Astrocyte (in vitro differentiated cells and primary cell): ENCODE data around the gene SYNGR4. TPM values are rescaled to one million over a fixed set of nuclear protein-coding genes. Genes with fewer than 3 reads are reported as not detected.

ENCODE experiments used
- DNase-seq: peaks from one replicate; pipeline ENCODE4 v3.0.0-alpha.2; 2010; ENCODE audit warnings: low read depth
- FAIRE-seq: peaks from 2 replicates; lab custom pipeline; 2011; peaks lifted over from hg19 to GRCh38; lab: Jason Lieb, UNC
- H2AFZ ChIP-seq: 2 replicates; pipeline ENCODE4 v1.6.0; 2012; ENCODE audit warnings: low read depth, low read length, inconsistent platforms
- H3K27ac ChIP-seq: 2 replicates; pipeline ENCODE4 v1.5.1; 2011; ENCODE audit warnings: low read depth, low read length, inconsistent platforms
- H3K27me3 ChIP-seq: 2 replicates; pipeline ENCODE4 v1.6.0; 2011; ENCODE audit warnings: low read length, inconsistent platforms; ENCODE audit not compliant: insufficient read depth
- H3K36me3 ChIP-seq: 2 replicates; pipeline ENCODE4 v1.5.1; 2011; ENCODE audit warnings: low read length, inconsistent platforms; ENCODE audit not compliant: insufficient read depth
- H3K4me1 ChIP-seq: 2 replicates; pipeline ENCODE4 v1.5.1; 2011; ENCODE audit warnings: low read length, inconsistent platforms; ENCODE audit not compliant: insufficient read depth
- H3K4me2 ChIP-seq: 2 replicates; pipeline ENCODE4 v1.6.0; 2012; ENCODE audit warnings: low read length, inconsistent platforms
- H3K4me3 ChIP-seq: 2 replicates; pipeline ENCODE4 v1.5.1; 2011; ENCODE audit warnings: low read depth, mild to moderate bottlenecking, low read length, inconsistent platforms; ENCODE audit not compliant: insufficient read depth
- H3K79me2 ChIP-seq: 2 replicates; pipeline ENCODE4 v1.6.0; 2012; ENCODE audit warnings: mild to moderate bottlenecking, low read length, inconsistent platforms; ENCODE audit not compliant: insufficient read depth
- H3K9ac ChIP-seq: 2 replicates; pipeline ENCODE4 v1.6.0; 2012; ENCODE audit warnings: mild to moderate bottlenecking, low read length, inconsistent platforms
- H3K9me3 ChIP-seq: 2 replicates; pipeline ENCODE4 v1.5.1; 2012; ENCODE audit warnings: low read depth, mild to moderate bottlenecking, low read length, inconsistent platforms; ENCODE audit not compliant: insufficient read depth
- H4K20me1 ChIP-seq: 2 replicates; pipeline ENCODE4 v1.6.0; 2012; ENCODE audit warnings: low read length, inconsistent platforms; ENCODE audit not compliant: insufficient read depth
- H3K27ac Mint-ChIP-seq: one replicate; pipeline ENCODE4 v1.8.0; 2021; ENCODE audit warnings: mild to moderate bottlenecking, mixed read lengths; ENCODE audit not compliant: unreplicated experiment
- H3K27me3 Mint-ChIP-seq: one replicate; pipeline ENCODE4 v1.8.0; 2021; ENCODE audit warnings: low read depth, mixed read lengths; ENCODE audit not compliant: unreplicated experiment
- H3K36me3 Mint-ChIP-seq: one replicate; pipeline ENCODE4 v1.8.0; 2021; ENCODE audit warnings: low read depth, mixed read lengths; ENCODE audit not compliant: unreplicated experiment
- H3K4me1 Mint-ChIP-seq: one replicate; pipeline ENCODE4 v1.8.0; 2021; ENCODE audit warnings: low read depth, mixed read lengths; ENCODE audit not compliant: unreplicated experiment
- H3K4me3 Mint-ChIP-seq: one replicate; pipeline ENCODE4 v1.8.0; 2021; ENCODE audit warnings: mild to moderate bottlenecking, moderate library complexity, mixed read lengths; ENCODE audit not compliant: unreplicated experiment
- H3K9me3 Mint-ChIP-seq: one replicate; pipeline ENCODE4 v1.8.0; 2021; ENCODE audit warnings: mild to moderate bottlenecking, mixed read lengths; ENCODE audit not compliant: unreplicated experiment
- CTCF ChIP-seq: IDR thresholded peaks from 2 replicates; pipeline ENCODE4 v1.5.1; 2011; ENCODE audit warnings: low read depth, mild to moderate bottlenecking, inconsistent platforms, low read length, moderate library complexity; ENCODE audit not compliant: insufficient read depth
- EZH2 ChIP-seq: IDR thresholded peaks from 2 replicates; pipeline ENCODE4 v1.6.1; 2012; ENCODE audit warnings: mild to moderate bottlenecking, low read length, inconsistent platforms; ENCODE audit not compliant: insufficient read depth
- total RNA-seq: library from RNA; stranded (reverse); gene quantifications from 2 replicates; pipeline ENCODE4 v1.2.1, GENCODE V29; 2021

Gene SYNGR4
- total RNA-seq, 1 donor from 2014 or later, result not detected

GRCh38 chr19:48321622-48322591, 42.3 kb upstream of the SYNGR4 start:
- Mint-ChIP-seq H3K27ac (peak overlapping the region; percentile 98), H3K36me3 (no peaks in the 10 kb centered on the region), H3K9me3 (no peaks in the 10 kb centered on the region), H3K4me3 (peak overlapping the region; percentile 89), H3K4me1 (peaks cover 23% of the 10 kb centered on the region), H3K27me3 (peaks cover 3% of the 10 kb centered on the region)
- Histone ChIP-seq H3K27me3 (no peaks in the 10 kb centered on the region), H3K9me3 (no peaks in the 10 kb centered on the region), H3K4me2 (peak overlapping the region; percentile 91), H3K9ac (peak overlapping the region; percentile 87), H3K79me2 (peaks cover 14% of the 10 kb centered on the region), H3K4me1 (peaks cover 26% of the 10 kb centered on the region), H3K4me3 (peak overlapping the region; percentile 57), H3K27ac (peak overlapping the region; percentile 93), H4K20me1 (peaks cover 6% of the 10 kb centered on the region), H3K36me3 (no peaks in the 10 kb centered on the region), H2AFZ (peak overlapping the region; percentile 94)
- peak; percentile 94 for DNase-seq
- FAIRE-seq, result no peak
- TF ChIP-seq EZH2 (no peak), CTCF (no peak)

- H3K9me3 Mint-ChIP-seq, result no peaks in the 10 kb centered on the region
- TF ChIP-seq EZH2 (no peak), CTCF (no peak)
- FAIRE-seq, result no peak
- H3K4me3 Mint-ChIP-seq, result peak within 1 kb of the TSS; percentile 88
- DNase-seq, result peak; percentile 87
- Histone ChIP-seq H4K20me1 (peaks cover 39% of the 10 kb centered on the region), H3K27ac (peak within 1 kb of the TSS; percentile 95), H3K79me2 (peaks cover 38% of the 10 kb centered on the region), H3K4me1 (peaks cover 39% of the 10 kb centered on the region), H3K4me2 (peak within 1 kb of the TSS; percentile 92), H3K9ac (peak within 1 kb of the TSS; percentile 94), H3K27me3 (no peaks in the 10 kb centered on the region), H3K4me3 (peak within 1 kb of the TSS; percentile 77), H3K9me3 (no peaks in the 10 kb centered on the region), H3K36me3 (peaks cover 3% of the 10 kb centered on the region), H2AFZ (peak within 1 kb of the TSS; percentile 59)
- H3K27ac Mint-ChIP-seq, result peak within 1 kb of the TSS; percentile 95
- no peaks in the 10 kb centered on the region for H3K27me3 Mint-ChIP-seq
- H3K4me1 Mint-ChIP-seq, result peaks cover 28% of the 10 kb centered on the region
- H3K36me3 Mint-ChIP-seq, result peaks cover 12% of the 10 kb centered on the region
Observed at GRCh38 chr19:48325265-48325910, 38.8 kb upstream of the SYNGR4 start, which contains the start of gene EMP3. Gene EMP3, plus strand, starts transcription at chr19:48325552. Its CDS starts 1,293 bp downstream, at chr19:48326845.
